ENCODE data around the gene CRYGN.

GRCh38 chr7:151389096-151389767, 50.7 kb downstream of the CRYGN start:
- no peak for TF ChIP-seq SP1 (CRISPR knock-in tag; IDR thresholded peaks at IDR 0.05)
- no peak for TF ChIP-seq MAFK (IDR thresholded peaks at IDR 0.05; ENCODE audit: low read length)
- TF ChIP-seq, protein P1, sequence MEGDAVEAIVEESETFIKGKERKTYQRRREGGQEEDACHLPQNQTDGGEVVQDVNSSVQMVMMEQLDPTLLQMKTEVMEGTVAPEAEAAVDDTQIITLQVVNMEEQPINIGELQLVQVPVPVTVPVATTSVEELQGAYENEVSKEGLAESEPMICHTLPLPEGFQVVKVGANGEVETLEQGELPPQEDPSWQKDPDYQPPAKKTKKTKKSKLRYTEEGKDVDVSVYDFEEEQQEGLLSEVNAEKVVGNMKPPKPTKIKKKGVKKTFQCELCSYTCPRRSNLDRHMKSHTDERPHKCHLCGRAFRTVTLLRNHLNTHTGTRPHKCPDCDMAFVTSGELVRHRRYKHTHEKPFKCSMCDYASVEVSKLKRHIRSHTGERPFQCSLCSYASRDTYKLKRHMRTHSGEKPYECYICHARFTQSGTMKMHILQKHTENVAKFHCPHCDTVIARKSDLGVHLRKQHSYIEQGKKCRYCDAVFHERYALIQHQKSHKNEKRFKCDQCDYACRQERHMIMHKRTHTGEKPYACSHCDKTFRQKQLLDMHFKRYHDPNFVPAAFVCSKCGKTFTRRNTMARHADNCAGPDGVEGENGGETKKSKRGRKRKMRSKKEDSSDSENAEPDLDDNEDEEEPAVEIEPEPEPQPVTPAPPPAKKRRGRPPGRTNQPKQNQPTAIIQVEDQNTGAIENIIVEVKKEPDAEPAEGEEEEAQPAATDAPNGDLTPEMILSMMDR (IDR thresholded peaks at IDR 0.05 in 2 of 3, conservative IDR thresholded peaks at IDR 0.05 in 1 of 3; ENCODE audit: insufficient read depth in 2 of 3, low read depth in 1 of 3, low read length in 3 of 3) = no peak
- no peak for TF ChIP-seq ELF4 (CRISPR knock-in tag; IDR thresholded peaks at IDR 0.05)
- no peak for TF ChIP-seq RFX7 (CRISPR knock-in tag; IDR thresholded peaks at IDR 0.05)
- no peak for TF ChIP-seq FOS (IDR thresholded peaks at IDR 0.05; ENCODE audit: extremely low read depth, insufficient read length)
